Smooth muscle cell (in vitro differentiated cells): ENCODE results near the gene MESD. TPM values are rescaled to one million over a fixed set of nuclear protein-coding genes. Genes with fewer than 3 reads are reported as not detected.

Experiments used
- DNase-seq: peaks from one replicate; lab custom pipeline; 2025; ENCODE audit not compliant: unreplicated experiment; lab: John Stamatoyannopoulos, UW
- H2AFZ ChIP-seq: fragments of 200-600 bp; sonication (generic); 2 replicates; pipeline ENCODE4 v1.6.0; 2016; ENCODE audit warnings: antibody characterized with exemption, low read depth, mild to moderate bottlenecking
- H3F3A ChIP-seq: fragments of 200-600 bp; sonication (generic); 2 replicates; pipeline ENCODE4 v1.6.0; 2017; ENCODE audit warnings: antibody characterized with exemption, low read depth
- H3K27ac ChIP-seq: fragments of 200-600 bp; sonication (generic); 2 replicates; pipeline ENCODE4 v1.5.1; 2016; ENCODE audit warnings: low read depth, mild to moderate bottlenecking
- H3K27me3 ChIP-seq: fragments of 200-600 bp; sonication (generic); 2 replicates; pipeline ENCODE4 v1.6.1; 2016; ENCODE audit warnings: low read depth, mild to moderate bottlenecking
- H3K36me3 ChIP-seq: fragments of 200-600 bp; sonication (generic); 2 replicates; pipeline ENCODE4 v1.5.1; 2016; ENCODE audit warnings: low read depth
- H3K4me1 ChIP-seq: fragments of 200-600 bp; sonication (generic); 2 replicates; pipeline ENCODE4 v1.5.1; 2016; ENCODE audit warnings: low read depth
- H3K4me2 ChIP-seq: fragments of 200-600 bp; sonication (generic); 2 replicates; pipeline ENCODE4 v1.6.0; 2016; ENCODE audit warnings: mild to moderate bottlenecking
- H3K4me3 ChIP-seq: fragments of 200-600 bp; sonication (generic); 2 replicates; pipeline ENCODE4 v1.5.1; 2016; ENCODE audit warnings: mild to moderate bottlenecking
- H3K79me2 ChIP-seq: fragments of 200-600 bp; sonication (generic); 2 replicates; pipeline ENCODE4 v1.6.0; 2016; ENCODE audit warnings: low read depth, mild to moderate bottlenecking
- H3K9ac ChIP-seq: fragments of 200-600 bp; sonication (generic); 2 replicates; pipeline ENCODE4 v1.6.0; 2016; ENCODE audit warnings: low read depth
- H3K9me3 ChIP-seq: fragments of 200-600 bp; sonication (generic); replicated peaks from 2 replicates; pipeline ENCODE4 v1.5.1; 2016; ENCODE audit warnings: low read depth
- H4K20me1 ChIP-seq: fragments of 200-600 bp; sonication (generic); 2 replicates; pipeline ENCODE4 v1.6.0; 2016; ENCODE audit warnings: low read depth
- WGBS: methylation state at CpG from one replicate; pipeline ENCODE4 v1.1.7; 2016; ENCODE audit warnings: low lambda C conversion rate; 5-methylcytosine and 5-hydroxymethylcytosine counted together
- polyA plus RNA-seq: library from polyadenylated mRNA; unstranded; fragments of >200 nt; fragmentation: Nextera tagmentation; extraction: Ambion mirVana; gene quantifications from 2 replicates; pipeline ENCODE4 v1.2.1, GENCODE V29; 2016
- total RNA-seq: library from RNA; depleted of rRNA; stranded (reverse); fragments of >200 nt; gene quantifications from 2 replicates; pipeline ENCODE4 v1.2.3, GENCODE V29; 2014
- TF ChIP-seq, protein P1 (sequence below): fragments of 200-600 bp; sonication (generic); IDR thresholded peaks from 2 replicates; pipeline ENCODE4 v1.5.1; 2017; ENCODE audit warnings: borderline replicate concordance, mild to moderate bottlenecking, antibody characterized with exemption; ENCODE audit not compliant: insufficient read depth, poor library complexity, severe bottlenecking

The MESD gene
- total and polyA plus RNA-seq, 2 experiments from 2014 or later: 20.1 to 41.4 TPM

DNA sequence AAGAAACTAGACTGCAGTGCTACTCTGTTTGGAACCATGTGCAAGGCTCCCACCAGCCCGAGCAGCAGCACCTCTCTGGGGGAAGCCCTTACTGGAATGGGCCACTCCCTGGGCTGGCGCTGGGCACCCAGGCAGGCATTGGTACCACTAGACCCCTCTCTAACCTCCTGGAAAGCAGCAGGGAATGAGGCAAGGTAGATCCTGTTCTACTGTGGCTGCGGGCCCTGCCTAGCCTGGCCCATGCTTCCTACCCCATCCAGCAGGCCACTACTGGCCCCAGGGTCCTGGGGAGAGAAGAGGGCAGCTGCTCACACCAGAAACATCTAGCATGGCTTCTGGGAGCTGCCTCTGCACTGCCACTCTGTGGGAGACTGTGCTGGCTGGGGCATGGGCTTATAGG is 44.8 kb downstream of the MESD start:
- H3K4me1 ChIP-seq: no peaks in the 10 kb centered on the region
- no peak overlapping the region for H3K9ac ChIP-seq
- TF ChIP-seq, protein P1, sequence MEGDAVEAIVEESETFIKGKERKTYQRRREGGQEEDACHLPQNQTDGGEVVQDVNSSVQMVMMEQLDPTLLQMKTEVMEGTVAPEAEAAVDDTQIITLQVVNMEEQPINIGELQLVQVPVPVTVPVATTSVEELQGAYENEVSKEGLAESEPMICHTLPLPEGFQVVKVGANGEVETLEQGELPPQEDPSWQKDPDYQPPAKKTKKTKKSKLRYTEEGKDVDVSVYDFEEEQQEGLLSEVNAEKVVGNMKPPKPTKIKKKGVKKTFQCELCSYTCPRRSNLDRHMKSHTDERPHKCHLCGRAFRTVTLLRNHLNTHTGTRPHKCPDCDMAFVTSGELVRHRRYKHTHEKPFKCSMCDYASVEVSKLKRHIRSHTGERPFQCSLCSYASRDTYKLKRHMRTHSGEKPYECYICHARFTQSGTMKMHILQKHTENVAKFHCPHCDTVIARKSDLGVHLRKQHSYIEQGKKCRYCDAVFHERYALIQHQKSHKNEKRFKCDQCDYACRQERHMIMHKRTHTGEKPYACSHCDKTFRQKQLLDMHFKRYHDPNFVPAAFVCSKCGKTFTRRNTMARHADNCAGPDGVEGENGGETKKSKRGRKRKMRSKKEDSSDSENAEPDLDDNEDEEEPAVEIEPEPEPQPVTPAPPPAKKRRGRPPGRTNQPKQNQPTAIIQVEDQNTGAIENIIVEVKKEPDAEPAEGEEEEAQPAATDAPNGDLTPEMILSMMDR: no peak
- no peaks in the 10 kb centered on the region for H3K9me3 ChIP-seq
- H3K4me2 ChIP-seq: no peak overlapping the region
- H2AFZ ChIP-seq: no peak overlapping the region
- H3F3A ChIP-seq: no peaks in the 10 kb centered on the region
- no peak for DNase-seq
- H3K36me3 ChIP-seq: no peaks in the 10 kb centered on the region
- H3K4me3 ChIP-seq: no peak overlapping the region
- 100% methylated on average over 3 of the region's 3 CpGs for WGBS
- H3K27me3 ChIP-seq: no peaks in the 10 kb centered on the region
- no peaks in the 10 kb centered on the region for H4K20me1 ChIP-seq
- no peaks in the 10 kb centered on the region for H3K79me2 ChIP-seq
- H3K27ac ChIP-seq: no peak overlapping the region

DNA sequence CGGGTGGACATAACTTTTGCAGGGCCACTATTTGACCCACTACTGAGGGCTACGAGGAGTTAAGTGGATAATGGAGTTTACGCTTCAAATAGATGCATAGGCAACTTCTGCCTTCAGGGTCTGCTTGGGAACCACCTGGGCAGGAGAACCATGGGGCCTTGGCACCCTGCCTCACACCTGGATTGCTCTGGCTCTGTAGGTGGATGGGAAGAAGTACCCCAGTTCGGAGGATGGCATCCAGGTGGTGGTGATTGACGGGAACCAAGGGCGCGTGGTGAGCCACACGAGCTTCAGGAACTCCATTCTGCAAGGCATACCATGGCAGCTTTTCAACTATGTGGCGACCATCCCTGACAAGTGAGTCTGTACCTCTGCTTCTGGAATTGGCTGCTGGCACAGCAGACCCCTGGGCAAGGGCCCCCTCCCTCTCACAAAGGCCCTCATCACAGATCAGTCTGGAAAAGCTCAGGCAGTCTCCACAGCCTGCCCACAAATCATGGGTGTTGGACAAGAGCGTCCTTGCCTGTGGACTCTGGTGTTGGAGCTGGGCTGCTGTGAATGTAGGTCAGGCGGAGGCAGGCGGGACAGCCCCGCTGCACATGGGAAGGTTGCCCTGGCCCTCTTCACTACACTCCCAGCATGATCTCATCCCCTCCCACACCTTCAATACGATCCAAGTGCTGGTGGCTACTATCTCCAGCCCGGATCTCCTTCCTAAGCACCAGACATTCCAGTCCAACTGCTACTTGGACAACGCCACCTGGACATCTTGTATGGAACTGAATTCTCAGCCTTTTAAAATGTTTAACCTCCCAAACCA is 46.7 kb downstream of the MESD start:
- Histone ChIP-seq H3K4me2 (no peak overlapping the region), H3K27me3 (no peaks in the 10 kb centered on the region), H3K9ac (no peak overlapping the region), H3K4me3 (no peak overlapping the region), H2AFZ (no peak overlapping the region), H3K9me3 (no peaks in the 10 kb centered on the region), H4K20me1 (no peaks in the 10 kb centered on the region), H3K4me1 (no peaks in the 10 kb centered on the region), H3K27ac (no peak overlapping the region), H3K36me3 (no peaks in the 10 kb centered on the region), H3F3A (no peaks in the 10 kb centered on the region), H3K79me2 (no peaks in the 10 kb centered on the region)
- TF ChIP-seq, protein P1: no peak
- DNase-seq: no peak
- WGBS: 88% methylated on average over 16 of the region's 16 CpGs

DNA sequence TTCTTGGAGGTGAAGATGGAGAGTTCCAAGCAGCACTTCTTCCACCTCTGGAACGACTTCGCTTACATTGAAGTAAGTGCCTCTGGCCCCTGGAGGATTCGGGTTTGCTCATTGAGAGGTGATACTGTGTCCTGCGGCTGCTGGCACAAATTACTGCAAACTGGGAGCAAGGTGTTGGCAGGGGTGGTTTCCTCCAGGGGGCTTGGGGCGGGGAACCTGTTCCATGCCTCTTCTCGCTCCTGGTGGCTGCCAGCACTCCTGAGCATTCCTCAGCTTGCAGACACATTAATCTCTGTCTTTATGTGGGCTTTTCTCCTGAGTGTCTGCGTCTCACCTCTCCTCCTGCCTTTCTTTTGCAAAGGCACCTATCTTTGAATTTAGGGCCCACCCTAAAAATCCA is 47.4 kb downstream of the MESD start:
- Histone ChIP-seq H4K20me1 (no peaks in the 10 kb centered on the region), H3K27ac (no peak overlapping the region), H3K4me3 (no peak overlapping the region), H3K4me2 (no peak overlapping the region), H2AFZ (no peak overlapping the region), H3K4me1 (no peaks in the 10 kb centered on the region), H3K9ac (no peak overlapping the region), H3K9me3 (no peaks in the 10 kb centered on the region), H3K27me3 (no peaks in the 10 kb centered on the region), H3K79me2 (no peaks in the 10 kb centered on the region), H3F3A (no peaks in the 10 kb centered on the region), H3K36me3 (no peaks in the 10 kb centered on the region)
- TF ChIP-seq, protein P1: no peak
- 76% methylated on average over 7 of the region's 7 CpGs for WGBS
- DNase-seq: no peak

DNA sequence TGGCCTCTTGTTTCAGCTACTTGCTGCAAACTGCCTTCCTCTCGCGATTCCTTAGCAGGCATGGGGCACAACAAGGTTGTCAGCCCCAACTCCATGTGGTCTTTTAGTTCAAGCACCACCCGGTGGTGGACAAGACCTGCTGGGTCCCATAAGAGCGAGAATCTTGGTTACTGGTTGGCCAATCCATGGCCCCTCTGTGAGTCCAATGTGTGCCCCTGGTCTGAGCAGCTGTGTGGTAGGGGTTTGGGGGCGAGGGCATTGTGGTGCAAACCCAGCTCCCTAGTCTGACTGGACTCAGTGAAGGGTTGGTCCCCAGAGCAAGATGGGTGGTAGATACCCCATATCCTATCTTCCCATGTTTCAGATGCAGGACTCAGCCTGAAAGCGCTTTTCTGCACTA is 48.8 kb downstream of the MESD start:
- no peaks in the 10 kb centered on the region for H3K79me2 ChIP-seq
- no peaks in the 10 kb centered on the region for H3K4me1 ChIP-seq
- H3K4me2 ChIP-seq: no peak overlapping the region
- H3K9me3 ChIP-seq: no peaks in the 10 kb centered on the region
- H3K4me3 ChIP-seq: no peak overlapping the region
- H4K20me1 ChIP-seq: no peaks in the 10 kb centered on the region
- no peak for DNase-seq
- no peaks in the 10 kb centered on the region for H3K36me3 ChIP-seq
- WGBS: 94% methylated on average over 6 of the region's 6 CpGs
- no peak overlapping the region for H3K9ac ChIP-seq
- H3K27me3 ChIP-seq: no peaks in the 10 kb centered on the region
- no peak overlapping the region for H3K27ac ChIP-seq
- no peak overlapping the region for H2AFZ ChIP-seq
- TF ChIP-seq, protein P1: no peak
- H3F3A ChIP-seq: peaks cover 3% of the 10 kb centered on the region
